GM18517 (cell line): ENCODE data around the gene SEMA5A.

Experiments
- ATAC-seq: cut with Tn5 transposase; IDR thresholded peaks from one replicate; pipeline ENCODE4 v1.9.1; 2021; ENCODE audit warnings: mild to moderate bottlenecking, moderate library complexity; ENCODE audit not compliant: unreplicated experiment

Gene SEMA5A

DNA sequence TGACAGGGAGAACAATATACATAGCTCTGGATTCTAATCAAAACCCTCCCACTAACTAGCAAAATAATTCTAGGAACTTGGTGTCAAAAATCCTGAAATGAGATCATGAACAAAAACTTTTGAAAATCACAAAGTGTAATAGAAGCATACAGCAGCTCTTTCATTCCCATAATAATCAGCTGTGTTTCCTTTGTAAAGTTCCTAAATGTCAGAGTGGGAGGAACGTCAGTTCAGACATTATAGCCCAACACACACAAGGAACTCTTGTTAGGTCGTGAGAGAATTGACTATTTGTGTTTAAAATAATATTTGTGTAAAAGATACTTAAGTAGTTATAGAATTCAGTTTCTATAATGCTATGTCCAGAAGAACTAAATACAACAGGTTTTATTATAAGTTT is 312.8 kb downstream of the SEMA5A start:
- ATAC-seq, result no peak

DNA sequence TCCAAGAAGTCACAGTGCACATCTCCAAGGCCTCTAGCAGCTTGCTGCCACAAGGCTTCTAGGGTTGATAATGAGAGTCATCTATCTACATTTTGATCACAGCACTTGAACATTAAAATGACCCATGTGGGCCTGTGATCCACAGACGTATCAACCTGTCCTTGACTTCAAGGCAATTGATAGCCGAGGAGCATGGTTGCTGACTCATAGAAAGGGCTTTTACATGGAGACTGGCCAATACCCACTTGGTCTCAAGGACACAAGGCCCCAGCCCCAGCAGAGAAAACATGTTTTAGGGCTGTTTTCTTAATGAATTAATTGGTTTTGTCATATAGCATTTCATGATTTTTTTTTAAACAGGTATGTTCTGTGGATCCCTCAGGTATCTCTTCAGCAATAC is 314.0 kb downstream of the SEMA5A start:
- no peak for ATAC-seq

DNA sequence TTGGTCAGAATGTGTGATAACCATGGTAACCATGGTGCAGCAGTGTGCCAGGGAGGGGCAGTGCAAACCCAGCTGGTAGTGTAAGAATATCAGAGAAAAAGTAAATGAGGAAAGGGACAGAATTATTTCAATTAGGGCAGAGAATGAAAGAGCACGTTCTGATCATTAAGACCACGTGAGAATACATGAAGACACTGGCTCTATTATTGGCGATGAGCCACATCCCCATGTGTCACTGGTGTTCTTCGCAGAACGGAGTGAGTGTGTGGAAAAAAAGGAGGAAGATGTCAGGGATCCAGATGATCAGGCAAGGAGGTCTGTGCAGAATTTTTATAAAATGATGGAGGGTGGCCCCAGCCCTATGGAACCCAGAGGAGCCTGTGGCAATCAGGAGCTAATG is 315.5 kb downstream of the SEMA5A start:
- ATAC-seq, result no peak

- no peak for ATAC-seq
Observed at GRCh38 chr5:9226016-9226536, 319.8 kb downstream of the SEMA5A start.

- ATAC-seq, result no peak
Observed at GRCh38 chr5:9222054-9222976, 323.6 kb downstream of the SEMA5A start.

DNA sequence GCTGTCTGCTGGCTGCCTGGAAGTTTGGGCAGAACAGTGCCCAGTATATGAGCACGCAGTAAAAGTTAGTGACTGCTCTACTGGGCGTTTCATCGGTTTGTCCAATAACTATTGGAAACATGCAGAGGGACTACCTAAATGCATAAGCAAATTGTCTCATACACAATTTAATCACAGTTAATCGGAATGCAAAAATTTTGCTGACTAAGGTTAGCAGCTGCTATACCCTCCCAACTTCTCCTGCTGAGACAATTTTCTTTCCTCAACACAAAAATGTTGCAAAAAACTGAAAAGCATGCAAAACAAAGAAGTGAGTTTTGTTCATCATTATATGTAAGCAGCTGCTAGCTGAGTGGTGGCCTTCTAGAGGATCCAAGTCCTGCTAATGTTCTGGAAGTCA is 327.5 kb downstream of the SEMA5A start:
- ATAC-seq, result no peak

DNA sequence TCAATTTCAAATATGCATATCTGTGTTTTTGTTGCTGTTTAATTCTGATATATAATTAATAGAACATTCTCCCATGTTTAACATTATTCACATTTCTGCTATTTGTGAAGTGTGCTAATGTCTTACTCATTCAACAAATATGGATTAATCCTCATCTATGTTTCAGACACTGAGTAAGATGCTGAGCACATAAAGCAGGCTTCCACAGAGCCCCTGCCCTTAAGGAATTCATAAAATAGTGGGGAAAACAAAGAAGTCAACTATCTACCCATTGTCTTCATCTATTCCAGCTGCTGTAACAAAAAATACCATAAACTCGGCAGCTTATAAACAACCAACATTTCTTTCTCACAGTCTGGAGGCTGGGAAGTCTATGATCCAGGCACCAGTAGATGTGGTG is 333.3 kb downstream of the SEMA5A start:
- no peak for ATAC-seq

- no peak for ATAC-seq
Observed at GRCh38 chr5:9209846-9210492, 335.9 kb downstream of the SEMA5A start.

DNA sequence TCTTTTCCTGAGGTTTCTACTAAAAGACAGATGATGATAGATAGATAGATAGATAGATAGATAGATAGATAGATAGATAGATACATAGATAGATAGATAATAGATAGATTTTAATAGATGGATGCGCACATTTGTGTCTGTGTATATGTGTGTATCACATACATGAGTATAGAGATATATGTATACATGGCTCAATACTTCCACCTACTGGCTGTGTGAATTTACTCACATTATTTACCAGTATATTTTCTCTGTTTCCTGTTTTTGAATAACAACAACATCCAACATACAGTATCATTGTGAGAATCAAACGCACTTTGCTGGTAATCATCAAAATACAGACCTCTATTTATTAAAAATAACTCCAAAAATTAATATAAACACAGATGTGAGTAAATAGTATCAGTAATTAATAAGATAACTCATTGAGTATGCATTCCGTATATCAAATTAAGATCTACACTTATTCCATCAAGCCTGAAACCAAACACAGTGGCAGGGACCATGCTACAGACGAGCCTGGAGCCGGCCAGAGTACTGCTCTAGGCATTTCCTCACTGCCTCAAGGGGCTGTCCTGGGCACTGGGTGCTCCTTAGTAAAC is 338.0 kb downstream of the SEMA5A start:
- peak; percentile 85 for ATAC-seq

DNA sequence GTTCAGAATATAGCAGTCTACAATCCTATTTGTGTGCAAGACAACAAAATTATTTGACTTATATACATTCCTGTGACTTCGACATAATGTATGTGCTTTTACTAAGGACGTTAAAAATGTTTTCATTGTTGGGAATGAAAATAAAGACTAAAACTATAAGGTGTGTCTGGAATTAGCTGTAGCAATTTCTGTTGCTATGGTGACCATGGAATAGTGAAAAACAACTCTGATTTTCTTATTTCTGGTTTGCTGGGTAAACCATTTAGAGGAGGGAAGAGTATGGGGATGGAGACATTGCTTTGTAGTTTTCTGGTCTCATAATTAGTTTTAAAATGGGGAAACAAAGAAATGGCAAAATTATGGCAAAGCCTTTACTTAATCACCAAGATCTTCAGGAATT is 343.2 kb downstream of the SEMA5A start:
- ATAC-seq, result no peak

- ATAC-seq, result no peak
Observed at GRCh38 chr5:9201761-9202160, 344.1 kb downstream of the SEMA5A start.

GRCh38 chr5:9201011-9201410 is 344.9 kb downstream of the SEMA5A start:
- no peak for ATAC-seq

GRCh38 chr5:9198394-9198793 is 347.5 kb downstream of the SEMA5A start:
- ATAC-seq, result no peak

DNA sequence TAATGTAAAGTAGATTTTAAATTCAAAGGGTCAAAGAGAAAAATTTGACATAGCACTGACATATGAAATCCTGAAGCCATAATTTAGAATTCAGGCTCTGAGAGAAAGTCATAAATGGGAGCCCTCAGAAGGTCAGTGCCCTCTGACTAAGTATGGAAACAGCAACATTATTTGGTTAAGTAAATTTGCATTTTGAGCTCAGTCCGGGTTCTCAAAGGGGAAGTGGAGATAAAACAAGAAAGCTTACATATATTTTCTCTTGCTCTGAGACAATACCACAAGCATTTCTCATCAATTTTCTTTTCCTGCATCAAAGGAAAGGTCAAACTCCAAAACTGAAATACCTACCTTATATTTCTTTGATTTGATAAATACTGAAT is 348.0 kb downstream of the SEMA5A start:
- ATAC-seq, result peak; percentile 96

DNA sequence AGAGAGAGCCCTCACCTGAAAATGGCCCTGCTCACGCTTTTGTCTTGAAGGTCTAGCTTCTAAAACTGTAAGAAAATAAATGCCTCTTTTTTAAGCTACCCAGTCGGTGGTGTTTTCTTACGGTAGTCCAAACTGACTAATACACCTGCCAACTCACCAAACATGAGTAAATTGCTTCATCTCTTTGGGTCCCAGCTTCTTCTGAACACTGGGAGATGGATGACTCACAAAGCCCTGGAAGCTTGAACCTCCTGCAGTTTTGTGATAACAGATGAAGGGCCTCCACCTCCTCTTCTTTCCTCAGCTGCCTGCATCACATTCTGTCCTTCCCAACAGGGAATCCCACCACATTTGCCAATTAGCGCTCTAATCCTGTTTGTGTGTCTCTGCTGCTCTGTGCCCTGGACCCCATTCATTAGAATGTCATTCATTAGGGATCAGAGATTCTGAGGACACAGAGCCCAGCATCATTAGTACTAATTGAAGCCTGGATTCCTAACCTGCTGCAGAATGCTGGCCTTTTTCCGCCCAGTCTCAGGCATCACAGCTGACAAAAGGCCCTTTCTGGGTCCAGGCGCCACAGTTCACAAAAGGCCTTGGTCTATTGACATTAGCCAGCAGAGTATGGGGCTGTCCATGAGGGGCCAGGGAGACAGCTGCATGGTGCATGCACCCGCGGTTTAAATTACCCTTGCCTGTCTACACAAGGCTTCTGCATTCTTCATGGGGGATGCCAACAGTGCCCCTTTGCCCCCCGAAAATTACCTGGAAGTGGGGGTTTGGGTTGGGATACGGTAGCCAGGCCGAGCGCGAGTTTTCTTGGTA is 349.3 kb downstream of the SEMA5A start:
- no peak for ATAC-seq

DNA sequence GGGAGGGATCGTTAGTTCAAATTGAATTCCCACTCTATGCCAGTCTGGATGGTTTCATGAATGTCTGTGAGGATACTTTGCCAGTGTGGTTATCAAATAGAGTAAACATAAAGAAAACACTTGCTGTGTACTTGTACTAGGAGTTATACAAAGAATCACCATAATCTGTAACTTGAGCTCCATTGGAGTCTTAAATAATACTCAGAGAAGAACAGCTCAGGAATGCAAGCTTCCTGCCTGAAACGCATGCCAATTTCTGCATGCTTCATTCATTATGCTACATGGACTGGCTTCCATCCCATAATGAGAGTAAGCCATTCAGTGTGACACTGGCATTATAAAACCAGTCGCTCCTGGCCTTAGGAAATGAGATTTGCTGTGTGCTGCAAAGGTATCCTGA is 351.4 kb downstream of the SEMA5A start:
- ATAC-seq, result no peak

GRCh38 chr5:9192266-9192665 is 353.6 kb downstream of the SEMA5A start:
- no peak for ATAC-seq

GRCh38 chr5:9189681-9190080 is 356.2 kb downstream of the SEMA5A start:
- no peak for ATAC-seq

DNA sequence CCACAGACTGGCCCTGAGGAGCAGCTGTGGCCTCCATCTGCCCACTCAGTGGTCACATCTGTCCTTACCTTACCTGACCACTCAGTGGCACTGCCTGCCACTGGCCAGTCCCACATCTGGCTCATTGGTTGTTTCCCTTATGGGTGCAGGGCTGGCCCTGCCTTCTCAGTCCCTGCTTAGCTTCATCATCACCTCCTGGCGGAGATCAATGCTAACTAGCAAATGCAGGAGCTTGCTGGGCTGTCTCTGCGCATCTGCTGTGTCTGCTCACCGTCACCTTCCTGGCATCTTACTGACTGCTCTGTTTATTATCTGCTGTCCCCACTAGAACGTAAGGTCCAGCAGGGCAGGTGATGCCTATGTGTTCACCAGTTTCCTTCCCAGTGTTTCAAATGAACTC is 356.9 kb downstream of the SEMA5A start:
- ATAC-seq, result no peak

- ATAC-seq, result no peak
Observed at GRCh38 chr5:9188131-9188530, 357.7 kb downstream of the SEMA5A start.

DNA sequence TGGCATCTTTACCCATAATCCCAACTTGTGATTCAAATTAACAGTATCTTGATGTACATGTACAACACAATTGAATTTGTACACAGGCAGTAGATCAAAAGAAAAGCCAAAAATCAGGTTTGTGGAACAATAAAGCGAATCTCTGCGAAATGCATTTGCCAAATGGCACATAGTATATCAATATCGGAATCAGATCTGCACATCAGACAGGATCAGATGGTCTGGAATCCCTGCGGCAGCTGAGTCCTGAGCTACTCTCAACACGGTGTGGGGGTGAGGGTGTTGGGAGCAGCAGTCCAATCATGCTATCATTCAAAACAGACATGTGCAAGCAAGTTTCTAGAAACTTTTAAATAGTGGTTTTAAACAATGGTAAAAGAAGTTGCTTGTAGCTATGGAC is 358.3 kb downstream of the SEMA5A start:
- no peak for ATAC-seq
